Cardiac muscle cell (in vitro differentiated cells and primary cell): ENCODE measurements around the gene TM4SF20. TPM values are rescaled to one million over a fixed set of nuclear protein-coding genes. Genes with fewer than 3 reads are reported as not detected.
"Not testable (repeated sequence)": the region's sequence is repeated elsewhere in the genome, so short reads cannot be mapped to it uniquely, and the experiment has no call there.

Source experiments
- DNase-seq, 2 donors: peaks; one replicate each; pipeline versions ENCODE4 v3.0.0 to v3.0.0-alpha.2; 2010 to 2017; ENCODE audit warnings: low read depth in 1 of 2, low spot score in 1 of 2
- H3K27ac ChIP-seq: fragments of 200-600 bp; sonication (generic); 2 replicates; pipeline ENCODE4 v1.5.1; 2016
- H3K27me3 ChIP-seq: fragments of 200-600 bp; sonication (generic); 2 replicates; pipeline ENCODE4 v1.6.0; 2016; ENCODE audit warnings: control low read depth
- H3K36me3 ChIP-seq: fragments of 200-600 bp; sonication (generic); 2 replicates; pipeline ENCODE4 v1.5.1; 2016; ENCODE audit warnings: control low read depth
- H3K4me1 ChIP-seq: fragments of 200-600 bp; sonication (generic); 2 replicates; pipeline ENCODE4 v1.8.1; 2017; ENCODE audit warnings: low read depth, mild to moderate bottlenecking, mixed run types
- H3K4me3 ChIP-seq: fragments of 200-600 bp; sonication (generic); 2 replicates; pipeline ENCODE4 v1.5.1; 2016; ENCODE audit warnings: mild to moderate bottlenecking
- H3K9me3 ChIP-seq: fragments of 200-600 bp; sonication (generic); 2 replicates; pipeline ENCODE4 v1.5.1; 2017; ENCODE audit warnings: low read depth, mild to moderate bottlenecking, control low read depth
- CTCF ChIP-seq: IDR thresholded peaks from 2 replicates; pipeline ENCODE4 v1.5.1; 2012; ENCODE audit warnings: low read depth, mild to moderate bottlenecking, low read length
- polyA plus RNA-seq: library from polyadenylated mRNA; unstranded; fragments of >200 nt; fragmentation: Nextera tagmentation; extraction: Ambion mirVana; gene quantifications from 2 replicates; pipeline ENCODE4 v1.2.1, GENCODE V29; 2016
- total RNA-seq: library from RNA; depleted of rRNA; stranded (reverse); fragments of >200 nt; gene quantifications from 2 replicates; pipeline ENCODE4 v1.2.3, GENCODE V29; 2016

Gene TM4SF20
- total and polyA plus RNA-seq, 2 experiments from 2014 or later: not detected

GRCh38 chr2:227370092-227370491, 9.0 kb downstream of the TM4SF20 start:
- Histone ChIP-seq H3K4me3 (no peak overlapping the region), H3K9me3 (no peaks in the 10 kb centered on the region), H3K4me1 (no peaks in the 10 kb centered on the region), H3K27me3 (no peaks in the 10 kb centered on the region), H3K36me3 (no peaks in the 10 kb centered on the region), H3K27ac (no peak overlapping the region)
- DNase-seq: peak in 1 of 2 donors; percentile 21
- no peak for TF ChIP-seq CTCF

- no peak for DNase-seq
- H3K4me3 ChIP-seq: no peak overlapping the region
- H3K4me1 ChIP-seq: no peaks in the 10 kb centered on the region
- TF ChIP-seq CTCF: no peak
- H3K27ac ChIP-seq: no peak overlapping the region
- no peaks in the 10 kb centered on the region for H3K27me3 ChIP-seq
- H3K36me3 ChIP-seq: no peaks in the 10 kb centered on the region
- H3K9me3 ChIP-seq: no peaks in the 10 kb centered on the region
Measured at GRCh38 chr2:227368574-227368973, 10.5 kb downstream of the TM4SF20 start.

- no peaks in the 10 kb centered on the region for H3K9me3 ChIP-seq
- no peaks in the 10 kb centered on the region for H3K4me1 ChIP-seq
- TF ChIP-seq CTCF: no peak
- H3K27me3 ChIP-seq: no peaks in the 10 kb centered on the region
- no peaks in the 10 kb centered on the region for H3K36me3 ChIP-seq
- no peak overlapping the region for H3K27ac ChIP-seq
- no peak overlapping the region for H3K4me3 ChIP-seq
- no peak for DNase-seq
Measured at GRCh38 chr2:227367427-227367795, 11.7 kb downstream of the TM4SF20 start.

- no peak overlapping the region for H3K4me3 ChIP-seq
- TF ChIP-seq CTCF: no peak
- H3K27ac ChIP-seq: no peak overlapping the region
- DNase-seq: peak in 1 of 2 donors; percentile 93
- H3K4me1 ChIP-seq: no peaks in the 10 kb centered on the region
- H3K27me3 ChIP-seq: no peaks in the 10 kb centered on the region
- no peaks in the 10 kb centered on the region for H3K36me3 ChIP-seq
- H3K9me3 ChIP-seq: no peaks in the 10 kb centered on the region
Measured at GRCh38 chr2:227366769-227367426, 12.2 kb downstream of the TM4SF20 start.

- Histone ChIP-seq H3K4me1 (no peaks in the 10 kb centered on the region), H3K27me3 (no peaks in the 10 kb centered on the region), H3K27ac (no peak overlapping the region), H3K36me3 (no peaks in the 10 kb centered on the region), H3K9me3 (no peaks in the 10 kb centered on the region), H3K4me3 (no peak overlapping the region)
- peak in 1 of 2 donors; percentile 53 for DNase-seq
- TF ChIP-seq CTCF: no peak
Measured at GRCh38 chr2:227365833-227366232, 13.3 kb downstream of the TM4SF20 start.

- H3K4me3 ChIP-seq, H3K4me1 ChIP-seq, H3K27ac ChIP-seq, H3K36me3 ChIP-seq, H3K9me3 ChIP-seq, H3K27me3 ChIP-seq: not testable (repeated sequence)
- peak in 1 of 2 donors; percentile 60 for DNase-seq
Measured at GRCh38 chr2:227364585-227365263, 14.4 kb downstream of the TM4SF20 start.
